HG03571 (cell line): ENCODE measurements around the gene PRXL2A.
"Not testable (repeated sequence)": the region's sequence is repeated elsewhere in the genome, so short reads cannot be mapped to it uniquely, and the experiment has no call there.

Experiments
- ATAC-seq: cut with Tn5 transposase; IDR thresholded peaks from one replicate; pipeline ENCODE4 v1.9.1; 2021; ENCODE audit not compliant: unreplicated experiment

PRXL2A gene

GRCh38 chr10:80408242-80409101, at the start of gene PRXL2A:
Gene PRXL2A (plus strand): TSS chr10:80408551. CDS start chr10:80420468, 11,917 bp downstream.
- ATAC-seq, result peak; percentile 92

GRCh38 chr10:80358925-80359324, 49.4 kb upstream of the PRXL2A start:
- not testable (repeated sequence) for ATAC-seq

- ATAC-seq, result no peak
Measured at GRCh38 chr10:80359644-80360043, 48.7 kb upstream of the PRXL2A start.

GRCh38 chr10:80365510-80365909, 42.8 kb upstream of the PRXL2A start:
- no peak for ATAC-seq

- ATAC-seq, result no peak
Measured at GRCh38 chr10:80371467-80371866, 36.9 kb upstream of the PRXL2A start.

GRCh38 chr10:80372675-80373074, 35.7 kb upstream of the PRXL2A start:
- no peak for ATAC-seq

- no peak for ATAC-seq
Measured at GRCh38 chr10:80373502-80373901, 34.8 kb upstream of the PRXL2A start.

- ATAC-seq, result no peak
Measured at GRCh38 chr10:80379701-80380100, 28.6 kb upstream of the PRXL2A start.

GRCh38 chr10:80380185-80380584, 28.2 kb upstream of the PRXL2A start:
- no peak for ATAC-seq

GRCh38 chr10:80382989-80383388, 25.4 kb upstream of the PRXL2A start:
- ATAC-seq, result no peak

- ATAC-seq, result no peak
Measured at GRCh38 chr10:80390740-80391139, 17.6 kb upstream of the PRXL2A start.

- ATAC-seq, result no peak
Measured at GRCh38 chr10:80392250-80392649, 16.1 kb upstream of the PRXL2A start.

- no peak for ATAC-seq
Measured at GRCh38 chr10:80394358-80394916, 13.9 kb upstream of the PRXL2A start.

GRCh38 chr10:80397014-80397413, 11.3 kb upstream of the PRXL2A start:
- ATAC-seq, result no peak

- no peak for ATAC-seq
Measured at GRCh38 chr10:80400136-80400804, 8.1 kb upstream of the PRXL2A start.

GRCh38 chr10:80405035-80405434, 3.3 kb upstream of the PRXL2A start:
- no peak for ATAC-seq

GRCh38 chr10:80405626-80406025, 2.7 kb upstream of the PRXL2A start:
- no peak for ATAC-seq

- no peak for ATAC-seq
Measured at GRCh38 chr10:80406204-80406603, 2.1 kb upstream of the PRXL2A start.

- ATAC-seq, result peak; percentile 2
Measured at GRCh38 chr10:80407812-80408241, 524 bp upstream of the PRXL2A start.

GRCh38 chr10:80409121-80409520, 770 bp downstream of the PRXL2A start:
- no peak for ATAC-seq

GRCh38 chr10:80410122-80410521, 1.8 kb downstream of the PRXL2A start:
- ATAC-seq, result no peak

GRCh38 chr10:80410578-80411145, 2.3 kb downstream of the PRXL2A start:
- no peak for ATAC-seq
